GM21360 (cell line): ENCODE measurements around the gene SYT7.

ENCODE experiments used
- ATAC-seq: cut with Tn5 transposase; IDR thresholded peaks from one replicate; pipeline ENCODE4 v1.9.1; 2021; ENCODE audit warnings: mild to moderate bottlenecking, moderate library complexity; ENCODE audit not compliant: unreplicated experiment

SYT7 gene

GRCh38 chr11:61539006-61539405 is 41.9 kb downstream of the SYT7 start:
- no peak for ATAC-seq

GRCh38 chr11:61538636-61538961 is 42.3 kb downstream of the SYT7 start:
- no peak for ATAC-seq

- ATAC-seq: no peak
These were observed 43.5 kb downstream of the SYT7 start for GRCh38 chr11:61537326-61537725.

GRCh38 chr11:61536676-61537270 is 44.1 kb downstream of the SYT7 start:
- no peak for ATAC-seq

- no peak for ATAC-seq
These were observed 44.7 kb downstream of the SYT7 start for GRCh38 chr11:61535998-61536675.

- ATAC-seq: no peak
These were observed 45.7 kb downstream of the SYT7 start for GRCh38 chr11:61534933-61535839.

- ATAC-seq: no peak
These were observed 46.6 kb downstream of the SYT7 start for GRCh38 chr11:61534025-61534932.

GRCh38 chr11:61533401-61533800 is 47.5 kb downstream of the SYT7 start:
- no peak for ATAC-seq

- ATAC-seq: no peak
These were observed 47.9 kb downstream of the SYT7 start for GRCh38 chr11:61533039-61533375.

- no peak for ATAC-seq
These were observed 48.5 kb downstream of the SYT7 start for GRCh38 chr11:61532134-61533038.

GRCh38 chr11:61531044-61531443 is 49.8 kb downstream of the SYT7 start:
- no peak for ATAC-seq

GRCh38 chr11:61529537-61530225 is 51.2 kb downstream of the SYT7 start:
- ATAC-seq: no peak

- ATAC-seq: no peak
These were observed 52.8 kb downstream of the SYT7 start for GRCh38 chr11:61528114-61528513.

GRCh38 chr11:61526956-61527731 is 53.7 kb downstream of the SYT7 start:
- no peak for ATAC-seq

GRCh38 chr11:61526229-61526628 is 54.6 kb downstream of the SYT7 start:
- no peak for ATAC-seq

GRCh38 chr11:61524963-61525587 is 55.8 kb downstream of the SYT7 start:
- no peak for ATAC-seq

GRCh38 chr11:61524446-61524845 is 56.4 kb downstream of the SYT7 start:
- ATAC-seq: no peak

- no peak for ATAC-seq
These were observed 58.0 kb downstream of the SYT7 start for GRCh38 chr11:61522881-61523280.
